ENCODE data around the gene GRWD1. TPM values are rescaled to one million over a fixed set of nuclear protein-coding genes. Genes with fewer than 3 reads are reported as not detected.

Gene GRWD1
- total RNA-seq, 6 experiments from 2014 or later, result 36.2 to 53.5 (median 41.7) TPM

Other genes with a start within 250 kb of the GRWD1 start
- gene CARD8, start 190.1 kb upstream of the GRWD1 start, total RNA-seq (2021; fragmentation: NEBNext Ultra II Directional; extraction: Animal tissue kit (Norgen Biotek cat#: 25700)), result 10 to 100 TPM; 11.3 to 17.2 (median 14.7) TPM
- gene ZNF114, start 175.9 kb upstream of the GRWD1 start, total RNA-seq (2021; fragmentation: NEBNext Ultra II Directional; extraction: Animal tissue kit (Norgen Biotek cat#: 25700)), result under 1 TPM in 5 of 6 experiments, not detected in 1; 0.17 to 0.43 (median 0.25) TPM
- 100 to 1,000 TPM; 471 to 574 (median 525) TPM for gene EMP3, start 120.4 kb upstream of the GRWD1 start, total RNA-seq (2021; fragmentation: NEBNext Ultra II Directional; extraction: Animal tissue kit (Norgen Biotek cat#: 25700))
- gene TMEM143, start 82.0 kb upstream of the GRWD1 start, total RNA-seq (2021; fragmentation: NEBNext Ultra II Directional; extraction: Animal tissue kit (Norgen Biotek cat#: 25700)), result 1 to 10 TPM; 5.9 to 9.7 (median 7.7) TPM
- gene SYNGR4, start 81.6 kb upstream of the GRWD1 start, total RNA-seq (2021; fragmentation: NEBNext Ultra II Directional; extraction: Animal tissue kit (Norgen Biotek cat#: 25700)), result not detected
- 100 to 1,000 TPM; 354 to 455 (median 395) TPM for gene KDELR1, start 54.4 kb upstream of the GRWD1 start, total RNA-seq (2021; fragmentation: NEBNext Ultra II Directional; extraction: Animal tissue kit (Norgen Biotek cat#: 25700))
- 1 to 10 TPM; 2.8 to 4.4 (median 3.1) TPM for gene GRIN2D, start 52.3 kb upstream of the GRWD1 start, total RNA-seq (2021; fragmentation: NEBNext Ultra II Directional; extraction: Animal tissue kit (Norgen Biotek cat#: 25700))
- under 1 TPM; 0.33 to 0.90 (median 0.51) TPM for gene KCNJ14, start 9.6 kb downstream of the GRWD1 start, total RNA-seq (2021; fragmentation: NEBNext Ultra II Directional; extraction: Animal tissue kit (Norgen Biotek cat#: 25700))
- 10 to 100 TPM; 46.2 to 49.5 (median 47.1) TPM for gene CYTH2, start 23.4 kb downstream of the GRWD1 start, total RNA-seq (2021; fragmentation: NEBNext Ultra II Directional; extraction: Animal tissue kit (Norgen Biotek cat#: 25700))
- under 1 TPM; 0.21 to 0.88 (median 0.60) TPM for gene LMTK3, start 65.9 kb downstream of the GRWD1 start, total RNA-seq (2021; fragmentation: NEBNext Ultra II Directional; extraction: Animal tissue kit (Norgen Biotek cat#: 25700))
- gene SULT2B1, start 106.2 kb downstream of the GRWD1 start, total RNA-seq (2021; fragmentation: NEBNext Ultra II Directional; extraction: Animal tissue kit (Norgen Biotek cat#: 25700)), result under 1 TPM in 1 of 6 experiments, not detected in 5; 0.33 TPM
- gene SPACA4, start 160.8 kb downstream of the GRWD1 start, total RNA-seq (2021; fragmentation: NEBNext Ultra II Directional; extraction: Animal tissue kit (Norgen Biotek cat#: 25700)), result not detected
- under 1 TPM; 0.23 to 0.99 (median 0.54) TPM for gene FAM83E, start 169.1 kb downstream of the GRWD1 start, total RNA-seq (2021; fragmentation: NEBNext Ultra II Directional; extraction: Animal tissue kit (Norgen Biotek cat#: 25700))
- 1,000 to 10,000 TPM; 1,359 to 1,448 (median 1,407) TPM for gene RPL18, start 173.2 kb downstream of the GRWD1 start, total RNA-seq (2021; fragmentation: NEBNext Ultra II Directional; extraction: Animal tissue kit (Norgen Biotek cat#: 25700))
- 10 to 100 TPM; 20.1 to 34.0 (median 23.4) TPM for gene SPHK2, start 173.5 kb downstream of the GRWD1 start, total RNA-seq (2021; fragmentation: NEBNext Ultra II Directional; extraction: Animal tissue kit (Norgen Biotek cat#: 25700))
- 1 to 10 TPM; 3.8 to 5.7 (median 4.4) TPM for gene DBP, start 191.4 kb downstream of the GRWD1 start, total RNA-seq (2021; fragmentation: NEBNext Ultra II Directional; extraction: Animal tissue kit (Norgen Biotek cat#: 25700))
- 1 to 10 TPM in 4 of 6 experiments, under 1 TPM in 2; 0.53 to 2.5 (median 1.4) TPM for gene CA11, start 200.2 kb downstream of the GRWD1 start, total RNA-seq (2021; fragmentation: NEBNext Ultra II Directional; extraction: Animal tissue kit (Norgen Biotek cat#: 25700))
- gene NTN5, start 227.0 kb downstream of the GRWD1 start, total RNA-seq (2021; fragmentation: NEBNext Ultra II Directional; extraction: Animal tissue kit (Norgen Biotek cat#: 25700)), result under 1 TPM in 4 of 6 experiments, not detected in 2; 0.12 to 0.23 (median 0.18) TPM
- gene FUT2, start 250.0 kb downstream of the GRWD1 start, total RNA-seq (2021; fragmentation: NEBNext Ultra II Directional; extraction: Animal tissue kit (Norgen Biotek cat#: 25700)), result not detected

Data from HFFc6 (cell line).